Liver (tissue), 9 donors: ENCODE measurements around the gene SLC38A2. TPM values are rescaled to one million over a fixed set of nuclear protein-coding genes. Genes with fewer than 3 reads are reported as not detected.

Source experiments
- DNase-seq: peaks from one replicate; pipeline ENCODE4 v3.0.0-alpha.2; 2017; ENCODE audit warnings: low spot score
- H3K27ac ChIP-seq, 2 donors: one replicate each; pipeline ENCODE4 v1.7.0; 2013; ENCODE audit warnings: inconsistent platforms in 2 of 2, low read length in 2 of 2, control low read depth in 1 of 2, low read depth in 1 of 2, mild to moderate bottlenecking in 1 of 2
- H3K27me3 ChIP-seq, 4 donors: one replicate each; pipeline versions ENCODE4 v1.6.1 to v1.7.0; 2013; ENCODE audit warnings: low read length in 3 of 4, inconsistent platforms in 1 of 4, mild to moderate bottlenecking in 1 of 4, moderate library complexity in 1 of 4; ENCODE audit not compliant: control insufficient read depth in 4 of 4, insufficient read depth in 4 of 4
- H3K36me3 ChIP-seq, 4 donors: one replicate each; pipeline versions ENCODE4 v1.6.1 to v1.7.0; 2013; ENCODE audit warnings: low read length in 3 of 4, mild to moderate bottlenecking in 3 of 4, low read depth in 1 of 4, moderate library complexity in 1 of 4; ENCODE audit not compliant: control insufficient read depth in 4 of 4, insufficient read depth in 3 of 4
- H3K4me1 ChIP-seq, 4 donors: one replicate each; pipeline versions ENCODE4 v1.6.1 to v1.7.0; 2013; ENCODE audit warnings: low read length in 3 of 4, mild to moderate bottlenecking in 3 of 4, moderate library complexity in 1 of 4; ENCODE audit not compliant: control insufficient read depth in 4 of 4, insufficient read depth in 4 of 4
- H3K4me3 ChIP-seq, 3 donors: one replicate each; pipeline versions ENCODE4 v1.6.1 to v1.7.0; 2013; ENCODE audit warnings: low read length in 3 of 3, control low read depth in 1 of 3, low read depth in 1 of 3, mild to moderate bottlenecking in 1 of 3
- H3K9ac ChIP-seq, 2 donors: one replicate each; pipeline ENCODE4 v1.7.0; 2013; ENCODE audit warnings: low read length in 2 of 2, mild to moderate bottlenecking in 2 of 2, moderate library complexity in 2 of 2, control low read depth in 1 of 2, low read depth in 1 of 2
- H3K9me3 ChIP-seq, 4 donors: one replicate each; pipeline versions ENCODE4 v1.6.1 to v1.7.0; 2013; ENCODE audit warnings: low read length in 3 of 4; ENCODE audit not compliant: control insufficient read depth in 4 of 4
- ATF3 ChIP-seq: IDR thresholded peaks from 2 replicates; pipeline ENCODE4 v1.6.1; 2016; ENCODE audit warnings: antibody characterized with exemption
- CTCF ChIP-seq: fragments of 150-350 bp; IDR thresholded peaks from 2 replicates; pipeline ENCODE4 v1.5.1; 2017; ENCODE audit warnings: improper control_type of control experiment, low read depth, low read length; ENCODE audit not compliant: missing input control
- EGR1 ChIP-seq, 2 donors: IDR thresholded peaks; 2 replicates each; pipeline ENCODE4 v1.6.1; 2016 to 2018; ENCODE audit warnings: antibody characterized with exemption in 2 of 2, low read depth in 2 of 2
- FOXA1 ChIP-seq: IDR thresholded peaks from 2 replicates; pipeline ENCODE4 v1.6.1; 2016; ENCODE audit warnings: antibody characterized with exemption
- GABPA ChIP-seq, 2 donors: IDR thresholded peaks in 1 of 2; conservative IDR thresholded peaks in 1 of 2; 2 replicates each; pipeline ENCODE4 v1.6.1; 2016; ENCODE audit warnings: antibody characterized with exemption in 2 of 2, mild to moderate bottlenecking in 1 of 2, moderate library complexity in 1 of 2
- HNF4A ChIP-seq, 2 donors: conservative IDR thresholded peaks; 2 replicates each; pipeline ENCODE4 v1.6.1; 2016; ENCODE audit warnings: antibody characterized with exemption in 2 of 2, mild to moderate bottlenecking in 2 of 2
- HNF4G ChIP-seq: IDR thresholded peaks from 2 replicates; pipeline ENCODE4 v1.6.1; 2016; ENCODE audit warnings: antibody characterized with exemption
- JUND ChIP-seq, 2 donors: IDR thresholded peaks; 2 replicates each; pipeline ENCODE4 v1.6.1; 2016; ENCODE audit warnings: antibody characterized with exemption in 2 of 2
- MAX ChIP-seq: IDR thresholded peaks from 2 replicates; pipeline ENCODE4 v1.6.1; 2016; ENCODE audit warnings: antibody characterized with exemption
- NR2F2 ChIP-seq: IDR thresholded peaks from 2 replicates; pipeline ENCODE4 v1.6.1; 2016; ENCODE audit warnings: antibody characterized with exemption
- RAD21 ChIP-seq, 2 donors: IDR thresholded peaks; 2 replicates each; pipeline ENCODE4 v1.6.1; 2016; ENCODE audit warnings: antibody characterized with exemption in 2 of 2, mild to moderate bottlenecking in 2 of 2
- REST ChIP-seq: IDR thresholded peaks from 2 replicates; pipeline ENCODE4 v1.6.1; 2016; ENCODE audit warnings: antibody characterized with exemption, mild to moderate bottlenecking
- RXRA ChIP-seq, 2 donors: IDR thresholded peaks; 2 replicates each; pipeline ENCODE4 v1.6.1; 2017 to 2018; ENCODE audit warnings: antibody characterized with exemption in 2 of 2, mild to moderate bottlenecking in 1 of 2
- SP1 ChIP-seq: IDR thresholded peaks from 2 replicates; pipeline ENCODE4 v1.6.1; 2018; ENCODE audit warnings: antibody characterized with exemption, mild to moderate bottlenecking
- TAF1 ChIP-seq: conservative IDR thresholded peaks from 2 replicates; pipeline ENCODE4 v1.6.1; 2016; ENCODE audit warnings: antibody characterized with exemption, mild to moderate bottlenecking
- YY1 ChIP-seq: IDR thresholded peaks from 2 replicates; pipeline ENCODE4 v1.6.1; 2016; ENCODE audit warnings: antibody characterized with exemption, mild to moderate bottlenecking
- ZBTB33 ChIP-seq: IDR thresholded peaks from 2 replicates; pipeline ENCODE4 v1.6.1; 2016; ENCODE audit warnings: antibody characterized with exemption
- WGBS: extraction: QIAGEN DNeasy Blood & Tissue Kit; methylation state at CpG from one replicate; pipeline ENCODE4 v1.1.7; 2013; 5-methylcytosine and 5-hydroxymethylcytosine counted together
- polyA plus RNA-seq, 2 donors: library from polyadenylated mRNA; stranded (reverse) in 1 of 2; unstranded in 1 of 2; fragments of 200-250 nt in 1 of 2; fragments of >200 nt in 1 of 2; fragmentation: Nextera tagmentation in 1 of 2; extraction: Ambion mirVana in 1 of 2; gene quantifications; one replicate each; pipeline versions ENCODE4 v1.2.1 to v1.2.3, GENCODE V29; 2013 to 2015
- total RNA-seq, 2 donors: library from RNA; depleted of rRNA; stranded (reverse); fragments of >200 nt; gene quantifications; one replicate each; pipeline ENCODE4 v1.2.3, GENCODE V29; 2014
- donor health status: healthy.
- donor health status: healthy.
- donor health status: healthy.
- donor health status: healthy.
- donor health status: healthy.

SLC38A2 gene
- total and polyA plus RNA-seq, 4 donors, result 50.6 to 472 (median 97.4) TPM

- H3K4me3 ChIP-seq, result no peak overlapping the region
- TF ChIP-seq NR2F2 (no peak), HNF4G (no peak), MAX (no peak), RAD21 (IDR thresholded peaks at IDR 0.05) (no peak), RXRA (IDR thresholded peaks at IDR 0.05) (no peak), ATF3 (no peak)
- WGBS, result 89% methylated on average over 2 of the region's 2 CpGs
- no peaks in the 10 kb centered on the region for H3K27me3 ChIP-seq
- DNase-seq, result no peak
- H3K9ac ChIP-seq, result no peak overlapping the region
- H3K4me1 ChIP-seq, result no peaks in the 10 kb centered on the region
- no peaks in the 10 kb centered on the region for H3K9me3 ChIP-seq
- H3K36me3 ChIP-seq, result no peaks in the 10 kb centered on the region
- no peak overlapping the region for H3K27ac ChIP-seq
These were observed 29.9 kb upstream of the SLC38A2 start for GRCh38 chr12:46402451-46402850.

GRCh38 chr12:46401662-46402061, 29.1 kb upstream of the SLC38A2 start:
- peak in 1 of 2 donors; percentile 23 for TF ChIP-seq RAD21 (IDR thresholded peaks at IDR 0.05)
- TF ChIP-seq ZBTB33, result no peak
- no peak for TF ChIP-seq HNF4G
- Histone ChIP-seq H3K27ac (no peak overlapping the region), H3K4me3 (no peak overlapping the region), H3K27me3 (no peaks in the 10 kb centered on the region), H3K9ac (no peak overlapping the region), H3K36me3 (no peaks in the 10 kb centered on the region), H3K4me1 (no peaks in the 10 kb centered on the region), H3K9me3 (no peaks in the 10 kb centered on the region)
- DNase-seq, result no peak
- 76% methylated on average over 4 of the region's 4 CpGs for WGBS

- no peaks in the 10 kb centered on the region for H3K36me3 ChIP-seq
- no peak overlapping the region for H3K9ac ChIP-seq
- H3K4me3 ChIP-seq, result no peak overlapping the region
- H3K9me3 ChIP-seq, result no peaks in the 10 kb centered on the region
- no peaks in the 10 kb centered on the region for H3K4me1 ChIP-seq
- DNase-seq, result no peak
- TF ChIP-seq HNF4G, result no peak
- no peak for TF ChIP-seq YY1
- no peak for TF ChIP-seq RXRA (IDR thresholded peaks at IDR 0.05)
- no peak for TF ChIP-seq JUND (IDR thresholded peaks at IDR 0.05)
- no peak for TF ChIP-seq GABPA (IDR thresholded peaks at IDR 0.05 in 1 of 2, conservative IDR thresholded peaks at IDR 0.05 in 1 of 2)
- no peak for TF ChIP-seq TAF1
- TF ChIP-seq CTCF, result no peak
- no peak for TF ChIP-seq HNF4A (conservative IDR thresholded peaks at IDR 0.05)
- no peak for TF ChIP-seq REST
- no peak for TF ChIP-seq SP1
- no peak for TF ChIP-seq RAD21 (IDR thresholded peaks at IDR 0.05)
- TF ChIP-seq FOXA1, result no peak
- no peak for TF ChIP-seq EGR1 (IDR thresholded peaks at IDR 0.05; ENCODE audit: low read depth in 2 of 2)
- TF ChIP-seq ATF3, result no peak
- WGBS, result 95% methylated on average over 2 of the region's 2 CpGs
- no peaks in the 10 kb centered on the region for H3K27me3 ChIP-seq
- H3K27ac ChIP-seq, result no peak overlapping the region
These were observed 27.8 kb upstream of the SLC38A2 start for GRCh38 chr12:46400406-46400805.
